Caco-2 (cell line): ENCODE measurements around the gene FBXO47. TPM values are rescaled to one million over a fixed set of nuclear protein-coding genes. Genes with fewer than 3 reads are reported as not detected.

Experiments
- BruUV-seq: library from RNA; stranded (reverse); fragments of 400-500 nt; replicated peaks from 2 replicates; lab custom pipeline; 2021; lab: Mats Ljungman, UMichigan
- CTCF ChIA-PET: fragments of 300-600 bp; sonication (Branson Sonifier 250); formaldehyde crosslinking; loops from one replicate; lab custom pipeline; 2022; ENCODE audit warnings: antibody characterized with exemption; lab: Charles Lee
- POLR2A ChIA-PET: fragments of 300-600 bp; sonication (Branson Sonifier 250); formaldehyde crosslinking; loops from one replicate; lab custom pipeline; 2022; ENCODE audit warnings: antibody characterized with exemption; lab: Charles Lee
- DNase-seq, 2 experiments: peaks; one replicate each; pipeline versions ENCODE4 v3.0.0 to v3.0.0-alpha.2; 2020 to 2022
- H3K27me3 ChIP-seq: replicated peaks from 2 replicates; pipeline ENCODE4 v1.6.0; 2011; ENCODE audit warnings: low read length; ENCODE audit not compliant: control insufficient read depth, insufficient read depth
- H3K36me3 ChIP-seq: 2 replicates; pipeline ENCODE4 v1.5.1; 2011; ENCODE audit warnings: low read length; ENCODE audit not compliant: control insufficient read depth, insufficient read depth
- H3K4me1 ChIP-seq: fragments of 250-450 bp; sonication (Bioruptor Pico); 2 replicates; pipeline ENCODE4 v1.5.1; 2020; ENCODE audit warnings: mild to moderate bottlenecking
- H3K4me3 ChIP-seq: 2 replicates; pipeline ENCODE4 v1.5.1; 2011; ENCODE audit warnings: low read depth, mild to moderate bottlenecking, control low read depth, low read length
- H3K9me3 ChIP-seq: fragments of 250-450 bp; sonication (Bioruptor Pico); 2 replicates; pipeline ENCODE4 v1.5.1; 2020; ENCODE audit warnings: mild to moderate bottlenecking, moderate library complexity
- H3K27ac Mint-ChIP-seq: one replicate; pipeline ENCODE4 v1.8.0; 2022; ENCODE audit warnings: mixed read lengths; ENCODE audit not compliant: unreplicated experiment
- H3K27me3 Mint-ChIP-seq: one replicate; pipeline ENCODE4 v1.8.0; 2022; ENCODE audit warnings: mixed read lengths; ENCODE audit not compliant: insufficient read depth, unreplicated experiment
- H3K36me3 Mint-ChIP-seq: one replicate; pipeline ENCODE4 v1.8.0; 2022; ENCODE audit warnings: mild to moderate bottlenecking, mixed read lengths; ENCODE audit not compliant: insufficient read depth, unreplicated experiment
- H3K4me1 Mint-ChIP-seq: one replicate; pipeline ENCODE4 v1.8.0; 2022; ENCODE audit warnings: low read depth, mixed read lengths; ENCODE audit not compliant: unreplicated experiment
- H3K4me3 Mint-ChIP-seq: one replicate; pipeline ENCODE4 v1.8.0; 2022; ENCODE audit warnings: mild to moderate bottlenecking, moderate library complexity, mixed read lengths; ENCODE audit not compliant: unreplicated experiment
- H3K9me3 Mint-ChIP-seq: one replicate; pipeline ENCODE4 v1.8.0; 2022; ENCODE audit warnings: mixed read lengths; ENCODE audit not compliant: unreplicated experiment
- intact Hi-C: fragments of 100-400 bp; cut with micrococcal nuclease; formaldehyde crosslinking; loops from one replicate; pipeline ENCODE4 v1.10.0; 2022; ENCODE audit not compliant: unreplicated experiment
- total RNA-seq: library from RNA; stranded (reverse); gene quantifications from 2 replicates; pipeline ENCODE4 v1.2.3, GENCODE V29; 2022
- TF ChIP-seq, protein P1 (sequence below), 2 experiments: fragments of 200-600 bp in 1 of 2; IDR thresholded peaks; 1 replicate in 1 of 2; 2 replicates in 1 of 2; pipeline versions ENCODE4 v1.5.1 to v1.8.0; 2011 to 2022; ENCODE audit warnings: antibody characterized with exemption in 1 of 2, control low read depth in 1 of 2, inconsistent platforms in 1 of 2, low read depth in 1 of 2, low read length in 1 of 2, mild to moderate bottlenecking in 1 of 2, moderate library complexity in 1 of 2; ENCODE audit not compliant: insufficient read depth in 1 of 2, severe bottlenecking in 1 of 2, unreplicated experiment in 1 of 2

Gene FBXO47
- total RNA-seq, 1 experiment from 2014 or later = not detected

DNA sequence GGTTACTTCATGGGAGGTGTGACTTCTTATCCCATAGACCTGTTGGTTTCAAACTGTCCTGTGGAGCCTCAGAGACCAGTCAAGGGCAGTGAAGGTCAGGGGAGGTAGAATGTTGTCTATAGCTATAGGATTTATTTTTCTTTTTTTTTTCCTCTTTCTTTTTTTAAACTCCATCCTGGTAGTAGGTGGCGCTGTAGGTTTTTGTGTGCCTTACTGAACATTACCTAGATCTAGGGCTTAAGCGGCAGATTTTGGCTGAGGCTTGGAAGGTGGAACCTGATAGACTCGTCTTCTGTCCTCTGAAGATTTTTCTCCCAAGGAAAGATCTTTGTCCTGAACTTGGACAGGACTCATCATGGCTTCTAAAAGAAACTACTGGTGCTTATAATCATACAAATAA is 49.9 kb downstream of the FBXO47 start:
- Histone ChIP-seq H3K27me3 (no peaks in the 10 kb centered on the region), H3K9me3 (no peaks in the 10 kb centered on the region), H3K36me3 (peaks cover 5% of the 10 kb centered on the region), H3K4me1 (peaks cover 9% of the 10 kb centered on the region; the same call in 1 of the 2 replicates), H3K4me3 (no peak overlapping the region)
- Mint-ChIP-seq H3K27me3 (no peaks in the 10 kb centered on the region), H3K36me3 (peaks cover 73% of the 10 kb centered on the region), H3K27ac (no peak overlapping the region), H3K9me3 (no peaks in the 10 kb centered on the region), H3K4me3 (no peak overlapping the region), H3K4me1 (no peaks in the 10 kb centered on the region)
- intact Hi-C loops = no loop called here
- TF ChIP-seq, protein P1, sequence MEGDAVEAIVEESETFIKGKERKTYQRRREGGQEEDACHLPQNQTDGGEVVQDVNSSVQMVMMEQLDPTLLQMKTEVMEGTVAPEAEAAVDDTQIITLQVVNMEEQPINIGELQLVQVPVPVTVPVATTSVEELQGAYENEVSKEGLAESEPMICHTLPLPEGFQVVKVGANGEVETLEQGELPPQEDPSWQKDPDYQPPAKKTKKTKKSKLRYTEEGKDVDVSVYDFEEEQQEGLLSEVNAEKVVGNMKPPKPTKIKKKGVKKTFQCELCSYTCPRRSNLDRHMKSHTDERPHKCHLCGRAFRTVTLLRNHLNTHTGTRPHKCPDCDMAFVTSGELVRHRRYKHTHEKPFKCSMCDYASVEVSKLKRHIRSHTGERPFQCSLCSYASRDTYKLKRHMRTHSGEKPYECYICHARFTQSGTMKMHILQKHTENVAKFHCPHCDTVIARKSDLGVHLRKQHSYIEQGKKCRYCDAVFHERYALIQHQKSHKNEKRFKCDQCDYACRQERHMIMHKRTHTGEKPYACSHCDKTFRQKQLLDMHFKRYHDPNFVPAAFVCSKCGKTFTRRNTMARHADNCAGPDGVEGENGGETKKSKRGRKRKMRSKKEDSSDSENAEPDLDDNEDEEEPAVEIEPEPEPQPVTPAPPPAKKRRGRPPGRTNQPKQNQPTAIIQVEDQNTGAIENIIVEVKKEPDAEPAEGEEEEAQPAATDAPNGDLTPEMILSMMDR (IDR thresholded peaks at IDR 0.05; ENCODE audit: insufficient read depth in 1 of 2, low read depth in 1 of 2, low read length in 1 of 2, severe bottlenecking in 1 of 2, unreplicated experiment in 1 of 2) = no peak
- DNase-seq = no peak
- POLR2A ChIA-PET = interaction anchor here (0.6 kb wide), 1 partner anchor 121 kb away, joined by 3 read pairs; no protein-coding TSS in a partner anchor
- CTCF ChIA-PET = interaction anchor here (0.6 to 0.7 kb wide), 2 partner anchors 50 to 313 kb away, joined by 3 read pairs; partner anchors contain the start of gene FBXO47
- no TSS peak for BruUV-seq

DNA sequence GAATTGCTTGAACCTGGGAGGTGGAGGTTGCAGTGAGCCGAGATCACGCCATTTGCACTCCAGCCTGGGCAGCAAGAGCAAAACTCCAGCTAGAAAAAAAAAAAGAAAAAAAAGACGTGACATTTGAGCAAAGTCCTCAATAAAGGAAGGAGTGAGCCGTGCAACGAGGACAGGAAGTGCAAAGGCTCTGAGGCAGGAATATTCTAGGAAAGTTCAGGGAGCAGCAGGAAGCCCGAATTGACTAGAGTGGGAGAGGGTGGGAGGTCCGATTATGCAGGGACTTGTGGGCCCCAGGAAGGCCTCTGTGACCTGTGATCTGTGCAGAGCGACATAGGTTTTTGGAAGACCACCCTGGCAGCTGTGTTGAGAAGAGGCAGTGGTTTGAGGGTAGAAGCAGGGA is 50.4 kb downstream of the FBXO47 start:
- no peak overlapping the region for H3K27ac Mint-ChIP-seq
- POLR2A ChIA-PET = interaction anchor here (0.6 kb wide), 1 partner anchor 121 kb away, joined by 3 read pairs; no protein-coding TSS in a partner anchor
- Histone ChIP-seq H3K27me3 (no peaks in the 10 kb centered on the region), H3K9me3 (no peaks in the 10 kb centered on the region), H3K36me3 (peaks cover 5% of the 10 kb centered on the region), H3K4me1 (peaks cover 9% of the 10 kb centered on the region; the same call in 1 of the 2 replicates), H3K4me3 (no peak overlapping the region)
- DNase-seq = no peak
- H3K27me3 Mint-ChIP-seq = no peaks in the 10 kb centered on the region
- no peaks in the 10 kb centered on the region for H3K9me3 Mint-ChIP-seq
- intact Hi-C loops = no loop called here
- peaks cover 78% of the 10 kb centered on the region for H3K36me3 Mint-ChIP-seq
- CTCF ChIA-PET = interaction anchor here (0.6 kb wide), 2 partner anchors 32 to 50 kb away, joined by 3 to 8 read pairs; partner anchors contain the start of gene FBXO47
- H3K4me3 Mint-ChIP-seq = no peak overlapping the region
- TF ChIP-seq, protein P1 (IDR thresholded peaks at IDR 0.05; ENCODE audit: insufficient read depth in 1 of 2, low read depth in 1 of 2, low read length in 1 of 2, severe bottlenecking in 1 of 2, unreplicated experiment in 1 of 2) = no peak
- no peaks in the 10 kb centered on the region for H3K4me1 Mint-ChIP-seq
- no TSS peak for BruUV-seq

DNA sequence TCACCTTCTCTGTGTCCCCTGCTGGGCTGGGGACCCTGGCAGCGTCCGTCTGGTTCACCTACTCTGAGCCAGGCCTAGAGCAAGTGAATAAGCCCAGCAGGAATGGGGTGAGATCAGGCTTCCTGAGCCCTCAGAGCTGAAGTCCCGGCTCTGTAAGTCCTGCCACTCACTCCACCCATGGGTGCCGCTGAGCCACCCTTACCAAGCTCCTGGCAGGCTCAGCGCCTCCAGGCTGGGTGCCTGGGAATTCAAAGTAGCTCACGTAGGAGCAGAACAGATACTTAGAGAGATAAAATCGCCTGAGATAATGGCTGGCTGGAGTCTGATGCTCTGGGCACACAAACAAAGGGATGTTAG is 51.6 kb downstream of the FBXO47 start:
- no peaks in the 10 kb centered on the region for H3K9me3 ChIP-seq
- no peaks in the 10 kb centered on the region for H3K9me3 Mint-ChIP-seq
- H3K4me1 Mint-ChIP-seq = no peaks in the 10 kb centered on the region
- no peak overlapping the region for H3K27ac Mint-ChIP-seq
- H3K4me3 Mint-ChIP-seq = no peak overlapping the region
- DNase-seq = no peak
- peaks cover 5% of the 10 kb centered on the region for H3K36me3 ChIP-seq
- H3K4me1 ChIP-seq = peaks cover 9% of the 10 kb centered on the region; the same call in 1 of the 2 replicates
- TF ChIP-seq, protein P1 (IDR thresholded peaks at IDR 0.05; ENCODE audit: insufficient read depth in 1 of 2, low read depth in 1 of 2, low read length in 1 of 2, severe bottlenecking in 1 of 2, unreplicated experiment in 1 of 2) = no peak
- H3K27me3 Mint-ChIP-seq = no peaks in the 10 kb centered on the region
- POLR2A ChIA-PET = interaction anchor here (0.5 kb wide), 1 partner anchor 46 kb away, joined by 3 read pairs; the partner anchor contains the start of gene LASP1
- no peaks in the 10 kb centered on the region for H3K27me3 ChIP-seq
- no peak overlapping the region for H3K4me3 ChIP-seq
- no TSS peak for BruUV-seq
- CTCF ChIA-PET = interaction anchor here (0.6 kb wide), 1 partner anchor 9 kb away, joined by 3 read pairs; no protein-coding TSS in a partner anchor
- intact Hi-C loops = no loop called here
- H3K36me3 Mint-ChIP-seq = peaks cover 84% of the 10 kb centered on the region
